Measurements from ENCODE around the gene C19orf18.

Gene C19orf18

GRCh38 chr19:57947419-57948134 lies 26.8 kb downstream of the C19orf18 start, which contains the start of gene ZNF256:
TSS of gene ZNF256 (minus strand) at chr19:57947706. CDS start at chr19:57947474, 232 bp downstream.
- DNase-seq, result peak; percentile 93

- no peak for DNase-seq
These were observed 27.3 kb downstream of the C19orf18 start for GRCh38 chr19:57947088-57947418.

DNA sequence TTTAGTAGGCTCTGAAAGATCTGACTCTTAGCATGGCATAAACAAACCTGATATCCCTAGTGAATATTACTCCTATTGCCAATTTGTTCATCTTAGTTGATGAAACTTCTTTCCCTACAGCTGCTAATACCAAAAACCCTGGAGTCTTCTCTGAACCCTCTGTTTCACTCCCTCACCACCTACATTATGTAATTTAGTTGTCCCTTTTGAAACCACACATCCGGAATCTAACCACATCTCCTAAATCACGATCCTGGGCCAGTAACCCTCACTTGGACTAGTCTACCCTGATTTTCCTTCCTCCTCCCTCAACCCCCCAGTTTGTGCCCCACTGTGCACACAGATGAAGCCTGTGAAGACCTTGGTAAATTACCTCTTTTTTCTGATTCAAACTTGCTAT lies 28.0 kb downstream of the C19orf18 start:
- no peak for DNase-seq

DNA sequence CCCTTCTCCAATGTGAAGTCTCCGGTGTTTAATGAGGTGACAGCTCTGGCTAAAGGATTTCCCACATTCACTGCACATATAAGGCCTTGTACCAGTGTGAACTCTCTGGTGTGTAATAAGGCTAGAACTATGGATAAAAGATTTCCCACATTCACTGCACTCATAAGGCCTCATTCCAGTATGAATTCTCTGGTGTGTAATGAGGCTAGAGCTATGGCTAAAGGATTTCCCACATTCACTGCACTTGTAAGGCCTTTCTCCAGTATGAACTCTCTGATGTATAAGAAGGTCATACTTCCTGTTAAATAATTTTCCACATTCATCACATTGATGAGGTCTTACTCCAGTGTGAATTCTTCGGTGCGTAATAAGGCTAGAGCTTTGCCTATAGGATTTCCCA lies 32.7 kb downstream of the C19orf18 start:
- no peak for DNase-seq

DNA sequence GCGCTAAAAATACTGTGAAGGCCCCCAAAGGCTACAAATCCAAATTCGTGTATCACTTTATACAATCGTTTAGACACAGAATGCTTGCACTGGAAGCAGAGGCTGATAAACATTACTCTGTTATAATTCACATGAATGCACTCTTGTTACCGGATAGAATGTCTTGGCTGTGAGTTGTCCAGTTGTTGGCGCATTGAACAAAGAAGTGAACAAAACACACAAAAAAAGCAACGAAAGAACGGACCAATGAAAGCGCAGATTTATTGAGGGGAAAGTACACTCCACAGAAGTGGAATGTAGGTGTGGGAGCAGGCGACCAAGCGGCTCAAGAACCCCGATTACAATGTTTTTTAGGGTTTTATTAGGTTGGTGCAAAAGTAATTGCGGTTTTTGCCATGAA lies 38.6 kb downstream of the C19orf18 start:
- DNase-seq, result no peak

DNA sequence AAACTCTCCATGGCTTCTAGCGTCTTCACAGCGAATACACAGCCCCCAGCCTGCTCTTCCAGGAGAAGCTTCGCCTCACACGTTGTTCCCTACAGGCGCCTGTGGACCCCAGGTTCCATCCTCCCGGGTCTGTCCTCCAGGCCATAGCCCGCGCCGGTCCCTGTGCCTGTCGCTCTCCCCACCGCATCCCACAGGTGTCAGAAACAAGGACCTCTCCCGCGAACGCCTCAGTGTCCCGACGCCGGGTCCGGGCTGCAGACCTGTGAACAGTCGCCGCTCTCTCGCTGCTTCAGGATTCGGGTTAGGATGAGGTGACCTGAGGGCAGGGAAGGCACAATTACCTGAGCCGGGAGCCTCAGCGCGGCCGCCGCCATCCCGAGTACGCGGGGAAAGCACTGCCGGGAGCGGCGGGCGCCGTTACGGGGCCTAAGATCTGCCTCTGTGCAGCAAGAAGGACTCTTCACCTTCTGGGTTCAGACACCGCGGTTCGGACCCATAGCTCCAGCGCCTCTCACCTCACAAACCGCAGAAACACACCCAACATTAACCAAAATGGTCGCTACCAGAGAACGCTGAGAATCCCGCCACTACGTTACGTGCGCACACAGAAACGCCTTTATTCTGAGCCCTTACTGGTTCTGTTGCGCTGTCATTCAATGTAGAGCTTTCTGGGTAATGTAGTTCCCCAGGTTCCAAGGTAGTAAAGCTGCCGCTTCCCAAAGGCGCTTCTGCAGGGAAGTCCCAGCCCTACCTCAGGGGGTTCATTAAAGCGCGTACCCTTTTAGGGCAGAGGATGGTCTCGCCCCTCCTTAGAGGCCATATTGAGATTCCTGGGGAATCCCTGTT lies 39.3 kb downstream of the C19orf18 start, which contains the start of gene ZNF418:
Gene ZNF418, minus strand, starts transcription at position 583 of the 846 bp plus-strand sequence. CDS start 1,580 bp downstream, outside the sequence.
- peak; percentile 83 for DNase-seq

GRCh38 chr19:57927587-57927986 lies 46.7 kb downstream of the C19orf18 start:
- DNase-seq, result no peak

GRCh38 chr19:57916168-57916995 lies 58.0 kb downstream of the C19orf18 start, which contains the start of gene ZNF417:
TSS of gene ZNF417 (minus strand) at chr19:57916592. CDS start at chr19:57916411, 181 bp downstream.
- peak; percentile 96 for DNase-seq

DNA sequence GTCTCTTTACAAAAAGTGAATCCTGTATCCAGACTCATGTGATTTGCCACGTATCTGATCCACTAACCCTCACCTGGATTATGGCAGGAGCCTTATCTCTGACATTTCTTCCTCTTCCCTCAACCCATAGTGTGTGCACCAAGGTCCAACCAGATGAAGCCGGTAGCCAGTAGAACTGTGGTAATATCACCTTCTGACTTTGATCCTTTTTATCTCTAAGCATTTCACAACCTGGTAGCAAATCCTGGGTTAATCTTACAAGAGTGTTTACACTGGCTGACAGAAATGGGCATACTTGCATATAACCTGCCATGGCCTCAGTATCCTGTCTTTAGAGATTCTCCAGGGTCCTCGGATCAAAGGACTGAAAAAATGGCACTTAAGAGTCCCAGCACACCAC lies 59.8 kb downstream of the C19orf18 start:
- no peak for DNase-seq
